SU-DHL-6 (cell line): Measurements from ENCODE around the gene ZNF181.

ENCODE experiments used
- CTCF ChIP-seq: fragments of 200-600 bp; sonication (generic); IDR thresholded peaks from one replicate; pipeline ENCODE4 v1.5.1; 2017; ENCODE audit warnings: antibody characterized with exemption, mild to moderate bottlenecking, low read length, moderate library complexity; ENCODE audit not compliant: insufficient read depth, poor library complexity, severe bottlenecking
- EZH2phosphoT487 ChIP-seq: fragments of 200-600 bp; sonication (generic), shearing (Covaris generic); conservative IDR thresholded peaks from 2 replicates; pipeline ENCODE4 v1.6.1; 2018; ENCODE audit warnings: mild to moderate bottlenecking, antibody characterized with exemption, low read length, moderate library complexity, mixed read lengths

GRCh38 chr19:34687348-34687747, 46.7 kb upstream of the ZNF181 start:
- TF ChIP-seq CTCF (no peak), EZH2phosphoT487 (no peak)
